K562 (cell line): ENCODE data around the gene LRP1. TPM values are rescaled to one million over a fixed set of nuclear protein-coding genes. Genes with fewer than 3 reads are reported as not detected.

Source experiments
- ATAC-seq: fragments of 200-7000 bp; cut with Tn5 transposase; 3 replicates; pipeline ENCODE4 v1.9.1; 2020; ENCODE audit warnings: moderate library complexity
- BruUV-seq: library from RNA; stranded (reverse); fragments of 400-500 nt; replicated peaks from 2 replicates; lab custom pipeline; 2021; lab: Mats Ljungman, UMichigan
- CTCF ChIA-PET: fragments of 300-600 bp; formaldehyde crosslinking; extraction: SDS; loops from one replicate; lab custom pipeline; 2021; ENCODE audit warnings: low intra/inter-chr PET ratio; lab: Yijun Ruan, JAX
- POLR2A ChIA-PET: fragments of 300-600, 350-650 bp; sonication (Branson Sonifier 250); formaldehyde crosslinking; extraction: SDS; loops from one replicate; lab custom pipeline; 2021; ENCODE audit warnings: antibody characterized with exemption, inconsistent platforms; lab: Yijun Ruan, JAX
- DNase-seq, 4 experiments: peaks; one replicate each; pipeline versions ENCODE4 v3.0.0 to v3.0.0-alpha.2; 2011 to 2018; ENCODE audit warnings: low spot score in 3 of 4, mixed read lengths in 3 of 4; ENCODE audit errors: extremely low read depth in 1 of 4
- FAIRE-seq: peaks from 2 replicates; lab custom pipeline; 2011; peaks lifted over from hg19 to GRCh38; lab: Jason Lieb, UNC
- H2AFZ ChIP-seq: 2 replicates; pipeline ENCODE4 v1.6.0; 2011; ENCODE audit warnings: low read depth, low read length, control low read depth, inconsistent platforms
- H3K27ac ChIP-seq: fragments of 200-600 bp; 3 replicates; pipeline ENCODE4 v1.8.0; 2011; ENCODE audit warnings: low read depth, mild to moderate bottlenecking, control low read depth, inconsistent platforms, low read length, moderate library complexity, mixed read lengths; ENCODE audit errors: extremely low read depth
- H3K27me3 ChIP-seq, 2 experiments: fragments of 300-600 bp in 1 of 2; 2 replicates in 1 of 2; 3 replicates in 1 of 2; pipeline versions ENCODE4 v1.6.0 to v1.8.0; 2011; ENCODE audit warnings: inconsistent platforms in 2 of 2, low read length in 2 of 2, mild to moderate bottlenecking in 1 of 2, mixed read lengths in 1 of 2, moderate library complexity in 1 of 2; ENCODE audit not compliant: control insufficient read depth in 2 of 2, insufficient read depth in 2 of 2
- H3K36me3 ChIP-seq: fragments of 300-600 bp; 3 replicates; pipeline ENCODE4 v1.8.0; 2011; ENCODE audit warnings: mild to moderate bottlenecking, low read length, inconsistent platforms; ENCODE audit not compliant: control insufficient read depth, insufficient read depth
- H3K4me1 ChIP-seq, 2 experiments: fragments of 200-600 bp in 1 of 2; replicated peaks in 1 of 2; 2 replicates in 1 of 2; 3 replicates in 1 of 2; pipeline versions ENCODE4 v1.5.1 to v1.8.0; 2011; ENCODE audit warnings: inconsistent platforms in 2 of 2, low read length in 2 of 2, mild to moderate bottlenecking in 1 of 2, mixed read lengths in 1 of 2, moderate library complexity in 1 of 2; ENCODE audit not compliant: control insufficient read depth in 2 of 2, insufficient read depth in 2 of 2
- H3K4me2 ChIP-seq: 2 replicates; pipeline ENCODE4 v1.6.1; 2011; ENCODE audit warnings: low read length, control low read depth, inconsistent platforms, mixed read lengths; ENCODE audit not compliant: insufficient read depth
- H3K4me3 ChIP-seq: fragments of 200-600 bp; sonication (generic), shearing (Covaris generic); 2 replicates; pipeline ENCODE4 v1.5.1; 2016; ENCODE audit warnings: control low read depth, inconsistent platforms
- H3K79me2 ChIP-seq: fragments of 200-600 bp; 3 replicates; pipeline ENCODE4 v1.8.0; 2011; ENCODE audit warnings: low read length, inconsistent platforms; ENCODE audit not compliant: control insufficient read depth, insufficient read depth
- H3K9ac ChIP-seq, 2 experiments: 2 replicates each; pipeline versions ENCODE4 v1.6.0 to v1.6.1; 2011; ENCODE audit warnings: low read depth in 2 of 2, low read length in 2 of 2, control low read depth in 1 of 2, inconsistent platforms in 1 of 2, mild to moderate bottlenecking in 1 of 2, mixed read lengths in 1 of 2; ENCODE audit not compliant: insufficient read depth in 1 of 2
- H3K9me1 ChIP-seq: one replicate; pipeline ENCODE4 v1.6.0; 2011; ENCODE audit warnings: inconsistent platforms, mild to moderate bottlenecking, low read length, moderate library complexity; ENCODE audit not compliant: control insufficient read depth, insufficient read depth
- H3K9me3 ChIP-seq: replicated peaks from 2 replicates; pipeline ENCODE4 v1.5.1; 2011; ENCODE audit warnings: low read depth, low read length, inconsistent platforms; ENCODE audit not compliant: control insufficient read depth, insufficient read depth
- H4K20me1 ChIP-seq: replicated peaks from 2 replicates; pipeline ENCODE4 v1.6.1; 2011; ENCODE audit warnings: low read length, inconsistent platforms, mixed read lengths; ENCODE audit not compliant: control insufficient read depth, insufficient read depth
- CCNT2 ChIP-seq: IDR thresholded peaks from 2 replicates; pipeline ENCODE4 v1.6.1; 2011; ENCODE audit warnings: borderline replicate concordance, low read depth, mild to moderate bottlenecking, moderate library complexity, mixed read lengths, low read length; ENCODE audit not compliant: insufficient read length; ENCODE audit errors: extremely low read depth
- CREB3 ChIP-seq: fragments of 450-650 bp; conservative IDR thresholded peaks from 2 replicates; pipeline ENCODE4 v1.6.1; 2016; ENCODE audit warnings: missing genetic modification characterization, low read depth, mild to moderate bottlenecking, missing compliant biosample characterization, moderate library complexity
- CREB3L1 ChIP-seq: fragments of 450-650 bp; IDR thresholded peaks from 2 replicates; pipeline ENCODE4 v1.6.1; 2014; ENCODE audit warnings: low read depth, mild to moderate bottlenecking, moderate library complexity, borderline replicate concordance
- CSDE1 ChIP-seq, 2 experiments: fragments of 450-650 bp; IDR thresholded peaks; 2 replicates each; pipeline ENCODE4 v1.6.1; 2016; ENCODE audit warnings: mild to moderate bottlenecking in 1 of 2
- HMG20B ChIP-seq: fragments of 250-450 bp; sonication (Bioruptor Pico); IDR thresholded peaks from 2 replicates; pipeline ENCODE4 v1.5.0; 2021; ENCODE audit warnings: mild to moderate bottlenecking
- POLR2G ChIP-seq: fragments of 200-400 bp; formaldehyde crosslinking; IDR thresholded peaks from 2 replicates; pipeline ENCODE4 v1.6.1; 2017; ENCODE audit warnings: low read depth, mild to moderate bottlenecking, antibody characterized with exemption, low read length, moderate library complexity
- PTBP1 ChIP-seq: fragments of 200-400 bp; formaldehyde crosslinking; IDR thresholded peaks from 2 replicates; pipeline ENCODE4 v1.6.1; 2017; ENCODE audit warnings: low read depth, low read length
- PYGO2 ChIP-seq: fragments of 450-650 bp; IDR thresholded peaks from 2 replicates; pipeline ENCODE4 v1.6.1; 2016; ENCODE audit warnings: mild to moderate bottlenecking, missing genetic modification characterization, moderate library complexity, missing compliant biosample characterization
- SIN3A ChIP-seq, 2 experiments: fragments of 150-350 bp in 1 of 2; IDR thresholded peaks; 2 replicates each; pipeline ENCODE4 v1.6.1; 2011 to 2016; ENCODE audit warnings: borderline replicate concordance in 2 of 2, low read depth in 2 of 2, low read length in 2 of 2, mild to moderate bottlenecking in 2 of 2, moderate library complexity in 2 of 2; ENCODE audit not compliant: control insufficient read depth in 1 of 2
- SPI1 ChIP-seq: IDR thresholded peaks from 2 replicates; pipeline ENCODE4 v1.6.1; 2011; ENCODE audit warnings: low read depth, low read length, control low read depth, borderline replicate concordance
- ZNF384 ChIP-seq: IDR thresholded peaks from 2 replicates; pipeline ENCODE4 v1.6.1; 2012; ENCODE audit warnings: low read depth, low read length, improper control_type of control experiment
- ZNF764 ChIP-seq: fragments of 250-450 bp; sonication (Bioruptor Pico); IDR thresholded peaks from 2 replicates; pipeline ENCODE4 v1.4.0; 2020; ENCODE audit warnings: low read depth, mild to moderate bottlenecking, moderate library complexity
- ZNF79 ChIP-seq: fragments of 250-450 bp; sonication (Bioruptor Pico); IDR thresholded peaks from 2 replicates; pipeline ENCODE4 v1.4.0; 2020; ENCODE audit warnings: low read depth, mild to moderate bottlenecking, moderate library complexity
- WGBS: fragments of 100-300 bp; shearing (Covaris generic); methylation state at CpG from one replicate; pipeline ENCODE4 v1.1.6; 2016; ENCODE audit warnings: low coverage, mixed read lengths; ENCODE audit not compliant: insufficient coverage; ENCODE audit errors: missing lambda C conversion rate; 5-methylcytosine and 5-hydroxymethylcytosine counted together
- in situ Hi-C: fragments of 300-500 bp; cut with MboI; formaldehyde crosslinking; loops from 4 replicates; pipeline ENCODE4 v1.15.0; 2018; ENCODE audit warnings: inconsistent platforms, mixed read lengths
- intact Hi-C: fragments of 100-400 bp; cut with micrococcal nuclease; formaldehyde crosslinking; loops from 2 replicates; pipeline ENCODE4 v1.14.2; 2022
- polyA plus RNA-seq, 8 experiments: library from polyadenylated mRNA; depleted of rRNA in 4 of 8; stranded (reverse) in 5 of 8; unstranded in 3 of 8; fragments of >200 nt; fragmentation: Nextera tagmentation in 2 of 8; fragmentation: Illumina TruSeq in 1 of 8; extraction: Ambion mirVana in 2 of 8; extraction: Trizol in 1 of 8; gene quantifications; 2 replicates each; pipeline versions ENCODE4 v1.2.1 to v1.2.3, GENCODE V29; 2011 to 2014; ENCODE audit warnings: inconsistent platforms in 1 of 8, missing spikeins in 1 of 8
- total RNA-seq, 7 experiments: library from RNA; depleted of rRNA in 6 of 7; stranded (reverse); fragments of >200 nt in 6 of 7; fragmentation: Illumina TruSeq in 2 of 7; extraction: Trizol in 2 of 7; gene quantifications; 2 replicates each; pipeline versions ENCODE4 v1.2.1 to v1.2.3, GENCODE V29; 2011 to 2021; ENCODE audit warnings: low replicate concordance in 1 of 7

LRP1 gene
- total and polyA plus RNA-seq, 9 of the 15 experiments (the other 6 are each of a cell fraction or from before 2014, with no cell fraction given): 0.04 to 0.64 (median 0.19) TPM; not detected in 2

- DNase-seq: no peak
- H3K79me2 ChIP-seq: no peaks in the 10 kb centered on the region
- H3K36me3 ChIP-seq: no peaks in the 10 kb centered on the region
- BruUV-seq: no TSS peak
- H3K4me3 ChIP-seq: no peak overlapping the region
- CTCF ChIA-PET: no interaction called here
- in situ Hi-C loops: no loop called here
- TF ChIP-seq ZNF384: peak; percentile 47; the same call in 1 of the 2 replicates
- TF ChIP-seq CSDE1 (IDR thresholded peaks at IDR 0.05): no peak
- no peak for TF ChIP-seq ZNF764 (CRISPR knock-in tag)
- TF ChIP-seq SPI1: 0 out of 2 replicates have a peak, but pooled peaks have one; percentile 39
- TF ChIP-seq, all 486 proteins: peak for 2
- Histone ChIP-seq H3K4me2 (no peak overlapping the region), H4K20me1 (no peaks in the 10 kb centered on the region), H3K9me3 (no peaks in the 10 kb centered on the region), H2AFZ (no peak overlapping the region), H3K9ac (no peak overlapping the region), H3K4me1 (peaks cover 18 to 35% of the 10 kb centered on the region in 2 experiments), H3K27ac (no peak overlapping the region), H3K27me3 (no peaks in the 10 kb centered on the region), H3K9me1 (no peaks in the 10 kb centered on the region)
- intact Hi-C loops: loop anchor here (10.0 kb wide), 1 partner anchor 115 kb away; no protein-coding TSS in a partner anchor
- POLR2A ChIA-PET: interaction anchor here (0.6 to 0.7 kb wide), 2 partner anchors 605 to 790 kb away, joined by 3 to 4 read pairs; no protein-coding TSS in a partner anchor
- ATAC-seq (no peak), FAIRE-seq (no peak)
Observed at GRCh38 chr12:57129889-57130288, 1.6 kb downstream of the LRP1 start.

GRCh38 chr12:57130941-57131340, 2.7 kb downstream of the LRP1 start:
- no peaks in the 10 kb centered on the region for H3K9me1 ChIP-seq
- no peak overlapping the region for H3K4me3 ChIP-seq
- H3K9me3 ChIP-seq: no peaks in the 10 kb centered on the region
- peaks cover 18 to 39% of the 10 kb centered on the region in 2 experiments for H3K4me1 ChIP-seq
- POLR2A ChIA-PET: interaction anchor here (1.4 kb wide), 1 partner anchor 19 kb away, joined by 5 read pairs; no protein-coding TSS in a partner anchor
- CTCF ChIA-PET: no interaction called here
- ATAC-seq (no peak), FAIRE-seq (no peak), DNase-seq (no peak)
- H3K36me3 ChIP-seq: no peaks in the 10 kb centered on the region
- no peaks in the 10 kb centered on the region for H3K27me3 ChIP-seq
- no peak overlapping the region for H3K27ac ChIP-seq
- intact Hi-C loops (no loop called here), in situ Hi-C loops (no loop called here)
- BruUV-seq: no TSS peak
- 11% methylated on average over 2 of the region's 2 CpGs for WGBS
- H3K9ac ChIP-seq: no peak overlapping the region
- no peak overlapping the region for H2AFZ ChIP-seq
- no peak overlapping the region for H3K4me2 ChIP-seq
- no peaks in the 10 kb centered on the region for H3K79me2 ChIP-seq
- H4K20me1 ChIP-seq: no peaks in the 10 kb centered on the region
- no peak for TF ChIP-seq CREB3L1
- no peak for TF ChIP-seq PYGO2 (tag)
- TF ChIP-seq HMG20B: no peak
- TF ChIP-seq ZNF79 (CRISPR knock-in tag): no peak
- TF ChIP-seq PTBP1: no peak
- no peak for TF ChIP-seq POLR2G
- no peak for TF ChIP-seq CCNT2
- TF ChIP-seq CREB3 (tag): no peak
- TF ChIP-seq SIN3A (IDR thresholded peaks at IDR 0.05; ENCODE audit: borderline replicate concordance in 2 of 2, control insufficient read depth in 1 of 2, low read depth in 2 of 2, low read length in 2 of 2): no peak
